Vagina (tissue), 2 donors: ENCODE data around the gene ACSL6.

Experiments
- CTCF ChIP-seq, 3 experiments: fragments of 450-650 bp in 2 of 3; fragments of 200-600 bp in 1 of 3; sonication (generic) in 1 of 3; IDR thresholded peaks; one replicate each; pipeline ENCODE4 v1.5.1; 2017 to 2019; ENCODE audit warnings: antibody characterized with exemption in 3 of 3, mild to moderate bottlenecking in 2 of 3, moderate library complexity in 2 of 3
- POLR2AphosphoS5 ChIP-seq, 2 donors: sonication (generic); formaldehyde crosslinking; IDR thresholded peaks; one replicate each; pipeline ENCODE4 v1.9.0; 2017; ENCODE audit warnings: antibody characterized with exemption in 2 of 2, mild to moderate bottlenecking in 2 of 2, low read depth in 1 of 2; ENCODE audit not compliant: insufficient read depth in 1 of 2

DNA sequence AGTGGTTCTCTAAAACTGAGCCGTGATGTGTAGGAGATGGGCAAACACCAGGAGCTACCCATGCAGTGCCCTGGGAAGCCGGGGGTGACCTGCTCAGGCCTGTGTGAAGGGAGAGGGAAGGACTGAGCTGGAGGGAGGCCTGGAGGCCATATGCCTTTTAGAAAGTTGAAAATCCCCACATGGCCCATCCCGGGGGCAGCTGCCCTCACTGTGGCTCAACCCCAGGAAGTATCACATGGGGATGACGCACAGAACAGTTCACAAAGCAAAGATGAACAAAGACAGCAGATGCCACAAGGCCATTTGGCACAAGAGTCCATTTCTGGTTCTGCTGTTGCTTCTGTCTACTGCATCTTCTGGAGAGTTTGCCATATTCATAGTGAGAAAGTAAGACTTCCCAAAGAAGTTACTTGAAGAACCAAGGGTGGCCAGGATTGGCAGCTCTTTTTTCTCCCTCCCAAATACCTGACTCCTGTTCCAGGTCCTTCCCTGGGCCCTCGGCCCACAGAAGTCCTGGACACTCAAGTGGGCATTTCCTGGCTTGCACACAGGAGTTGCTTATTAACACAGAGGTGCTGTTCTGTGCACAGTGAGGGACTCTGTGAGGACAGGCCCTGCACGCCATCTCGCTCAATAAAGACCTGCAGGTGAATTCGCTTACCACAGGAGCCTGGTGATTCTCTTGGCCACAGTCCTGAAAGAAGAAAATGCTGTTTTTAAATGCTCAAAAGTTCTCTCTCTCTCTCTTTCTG, 25.1 kb downstream of the ACSL6 start:
- TF ChIP-seq POLR2AphosphoS5 (IDR thresholded peaks at IDR 0.05; ENCODE audit: insufficient read depth in 1 of 2, low read depth in 1 of 2) (no peak), CTCF (IDR thresholded peaks at IDR 0.05) (no peak)
